ENCODE data around the gene NPAS2.

GRCh38 chr2:101036562-101036961 lies 216.6 kb downstream of the NPAS2 start:
- TF ChIP-seq ELF4 (IDR thresholded peaks at IDR 0.05) (no peak), SP1 (IDR thresholded peaks at IDR 0.05) (no peak), NFRKB (IDR thresholded peaks at IDR 0.05) (no peak), FOXK2 (IDR thresholded peaks at IDR 0.05) (no peak)

All from HEK293T (cell line).